Measurements from ENCODE around the gene PTPN11.
"Not testable (repeated sequence)": the region's sequence is repeated elsewhere in the genome, so short reads cannot be mapped to it uniquely, and the experiment has no call there.

Gene PTPN11

DNA sequence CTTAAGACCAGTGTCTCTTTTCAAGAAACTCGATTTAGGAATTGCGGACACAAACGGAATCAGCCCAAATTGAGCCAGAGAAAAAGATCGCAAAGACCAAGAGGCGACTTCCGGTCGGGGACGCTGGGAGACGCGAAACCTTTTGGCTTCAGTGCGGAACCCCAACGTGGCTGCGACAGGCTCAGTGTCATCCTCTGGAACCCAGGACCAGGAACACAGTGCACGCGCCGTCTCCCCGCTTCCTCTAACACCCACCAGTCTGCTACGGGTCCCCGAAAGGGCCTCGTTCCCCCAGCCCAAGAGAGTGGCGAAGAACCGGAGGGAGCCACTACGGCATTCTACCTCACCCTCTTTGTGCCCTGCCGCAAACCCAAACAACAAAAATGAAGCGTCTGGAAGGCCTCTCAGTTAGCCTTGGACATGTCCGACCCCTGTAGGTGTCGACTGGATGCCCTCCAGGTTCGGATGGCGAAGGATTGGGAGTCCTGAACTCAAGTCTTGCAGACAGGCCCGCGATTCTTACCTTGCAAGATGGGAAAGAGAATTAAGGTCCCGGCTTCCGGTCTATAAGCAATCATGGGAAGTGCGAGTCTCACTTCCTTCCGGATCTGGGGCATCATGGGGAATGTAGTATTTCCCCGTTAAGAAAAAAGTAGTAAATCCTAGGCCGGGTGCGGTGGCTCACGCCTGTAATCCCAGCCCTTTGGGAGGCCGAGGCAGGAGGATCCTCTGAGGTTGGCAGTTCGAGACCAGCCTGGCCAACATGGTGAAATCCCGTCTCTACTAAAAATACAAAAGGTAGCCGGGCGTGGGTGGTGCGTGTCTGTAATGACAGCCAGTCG lies 9.5 kb upstream of the PTPN11 start, which contains the start of gene RPL6:
Gene RPL6, minus strand, starts transcription at position 542 of the 842 bp plus-strand sequence. CDS start 949 bp downstream, outside the sequence.
- Histone ChIP-seq H3K27ac (ENCODE audit: low read length) (peak within 1 kb of the TSS; percentile 99), H3K4me2 (ENCODE audit: insufficient read depth, low read length) (peak within 1 kb of the TSS; percentile 81), H3K4me3 (ENCODE audit: low read depth in 1 of 2, low read length in 2 of 2) (peak within 1 kb of the TSS; percentile 91 to 92), H3K36me3 (ENCODE audit: insufficient read depth, low read length) (peaks cover 50% of the 10 kb centered on the region), H3K79me2 (ENCODE audit: insufficient read depth, low read length) (peaks cover 27% of the 10 kb centered on the region), H2AFZ (ENCODE audit: low read depth, low read length) (peak within 1 kb of the TSS; percentile 96), H3K4me1 (ENCODE audit: insufficient read depth, low read length) (peaks cover 37% of the 10 kb centered on the region), H4K20me1 (ENCODE audit: insufficient read depth, low read length) (peaks cover 33% of the 10 kb centered on the region), H3K9me3 (ENCODE audit: insufficient read depth, low read length, severe bottlenecking) (no peaks in the 10 kb centered on the region), H3K27me3 (ENCODE audit: insufficient read depth, low read length, poor library complexity) (no peaks in the 10 kb centered on the region), H3K9ac (ENCODE audit: low read depth, low read length) (peak within 1 kb of the TSS; percentile 82)
- no peak for TF ChIP-seq CTCF (IDR thresholded peaks at IDR 0.05; ENCODE audit: borderline replicate concordance, extremely low read depth, low read length, poor library complexity, severe bottlenecking)
- TF ChIP-seq EZH2 (IDR thresholded peaks at IDR 0.05; ENCODE audit: borderline replicate concordance, low read depth, low read length, severe bottlenecking), result no peak
- DNase-seq (peak; percentile 88), ATAC-seq (ENCODE audit: insufficient read depth, low read depth) (peak; percentile 93)

- DNase-seq, result no peak
Observed at GRCh38 chr12:112409906-112410244, 8.9 kb upstream of the PTPN11 start.

GRCh38 chr12:112413855-112414625 lies 4.7 kb upstream of the PTPN11 start:
- H3K4me2 ChIP-seq (ENCODE audit: insufficient read depth, low read length), result no peak overlapping the region
- DNase-seq (no peak), ATAC-seq (ENCODE audit: insufficient read depth, low read depth) (no peak)
- H3K9ac ChIP-seq (ENCODE audit: low read depth, low read length), result no peak overlapping the region
- no peak overlapping the region for H2AFZ ChIP-seq (ENCODE audit: low read depth, low read length)
- no peak overlapping the region for H3K27ac ChIP-seq (ENCODE audit: low read length)
- peaks cover 18% of the 10 kb centered on the region for H3K79me2 ChIP-seq (ENCODE audit: insufficient read depth, low read length)
- H3K4me3 ChIP-seq (ENCODE audit: low read depth in 1 of 2, low read length in 2 of 2), result no peak overlapping the region
- H3K9me3 ChIP-seq (ENCODE audit: insufficient read depth, low read length, severe bottlenecking), result no peaks in the 10 kb centered on the region
- H3K36me3 ChIP-seq (ENCODE audit: insufficient read depth, low read length), result peaks cover 2% of the 10 kb centered on the region; the same call in 1 of the 2 replicates
- peaks cover 27% of the 10 kb centered on the region for H3K4me1 ChIP-seq (ENCODE audit: insufficient read depth, low read length)
- no peaks in the 10 kb centered on the region for H4K20me1 ChIP-seq (ENCODE audit: insufficient read depth, low read length)
- no peak for TF ChIP-seq EZH2 (IDR thresholded peaks at IDR 0.05; ENCODE audit: borderline replicate concordance, low read depth, low read length, severe bottlenecking)
- no peak for TF ChIP-seq CTCF (IDR thresholded peaks at IDR 0.05; ENCODE audit: borderline replicate concordance, extremely low read depth, low read length, poor library complexity, severe bottlenecking)
- no peaks in the 10 kb centered on the region for H3K27me3 ChIP-seq (ENCODE audit: insufficient read depth, low read length, poor library complexity)

More at GRCh38 chr12:112409906-112410244, 8.9 kb upstream of the PTPN11 start:
- Histone ChIP-seq H3K36me3 (ENCODE audit: insufficient read depth, low read length) (peaks cover 44% of the 10 kb centered on the region), H3K4me2 (ENCODE audit: insufficient read depth, low read length) (peak overlapping the region; percentile 81), H3K9ac (ENCODE audit: low read depth, low read length) (peak overlapping the region; percentile 82), H4K20me1 (ENCODE audit: insufficient read depth, low read length) (peaks cover 27% of the 10 kb centered on the region), H3K79me2 (ENCODE audit: insufficient read depth, low read length) (peaks cover 27% of the 10 kb centered on the region), H3K4me3 (ENCODE audit: low read depth in 1 of 2, low read length in 2 of 2) (peak overlapping the region in 1 of 2 experiments; percentile 92; a peak in 2 of 4 replicates), H3K4me1 (ENCODE audit: insufficient read depth, low read length) (peaks cover 37% of the 10 kb centered on the region), H3K27me3 (ENCODE audit: insufficient read depth, low read length, poor library complexity) (no peaks in the 10 kb centered on the region), H3K9me3 (ENCODE audit: insufficient read depth, low read length, severe bottlenecking) (no peaks in the 10 kb centered on the region), H3K27ac (ENCODE audit: low read length) (peak overlapping the region; percentile 99), H2AFZ (ENCODE audit: low read depth, low read length) (peak overlapping the region; percentile 96)
- no peak for TF ChIP-seq CTCF (IDR thresholded peaks at IDR 0.05; ENCODE audit: borderline replicate concordance, extremely low read depth, low read length, poor library complexity, severe bottlenecking)
- no peak for TF ChIP-seq EZH2 (IDR thresholded peaks at IDR 0.05; ENCODE audit: borderline replicate concordance, low read depth, low read length, severe bottlenecking)
- no peak for ATAC-seq (ENCODE audit: insufficient read depth, low read depth)

- not testable (repeated sequence) for H3K27me3 ChIP-seq (ENCODE audit: insufficient read depth, low read length, poor library complexity); H3K27ac ChIP-seq (ENCODE audit: low read length); H3K9me3 ChIP-seq (ENCODE audit: insufficient read depth, low read length, severe bottlenecking); H3K4me2 ChIP-seq (ENCODE audit: insufficient read depth, low read length); H2AFZ ChIP-seq (ENCODE audit: low read depth, low read length); ATAC-seq (ENCODE audit: insufficient read depth, low read depth); H3K9ac ChIP-seq (ENCODE audit: low read depth, low read length); H3K36me3 ChIP-seq (ENCODE audit: insufficient read depth, low read length); H4K20me1 ChIP-seq (ENCODE audit: insufficient read depth, low read length); DNase-seq; H3K4me3 ChIP-seq (ENCODE audit: low read depth in 1 of 2, low read length in 2 of 2)
- Histone ChIP-seq H3K4me1 (ENCODE audit: insufficient read depth, low read length) (peaks cover 30% of the 10 kb centered on the region), H3K79me2 (ENCODE audit: insufficient read depth, low read length) (peaks cover 28% of the 10 kb centered on the region)
Observed at GRCh38 chr12:112415457-112415856, 3.3 kb upstream of the PTPN11 start.

Measured in DND-41 (cell line).